Measurements from ENCODE around the gene ANKRD27.
"Not testable (repeated sequence)": the region's sequence is repeated elsewhere in the genome, so short reads cannot be mapped to it uniquely, and the experiment has no call there.

Gene ANKRD27

DNA sequence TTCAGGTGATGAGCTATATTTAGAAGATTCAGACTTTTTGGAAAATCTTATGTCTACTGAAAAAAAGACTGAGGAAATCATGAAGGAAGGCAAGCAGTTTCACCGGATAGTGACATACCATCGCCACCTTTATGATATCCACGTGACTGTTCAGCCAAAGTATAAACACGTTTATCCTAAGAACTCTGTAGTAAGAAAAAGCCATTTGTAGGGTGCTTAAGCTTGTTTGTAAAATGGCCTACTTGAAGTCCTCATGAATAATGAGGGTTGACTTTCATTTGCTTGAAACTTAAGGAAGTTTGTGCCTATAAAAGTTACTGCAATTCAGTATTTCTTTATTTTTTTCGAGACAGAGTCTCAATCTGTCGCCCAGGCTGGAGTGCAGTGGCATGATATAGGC is 36.8 kb upstream of the ANKRD27 start:
- no peak for DNase-seq (ENCODE audit: extremely low read depth, low read depth)
- TF ChIP-seq, protein P1, sequence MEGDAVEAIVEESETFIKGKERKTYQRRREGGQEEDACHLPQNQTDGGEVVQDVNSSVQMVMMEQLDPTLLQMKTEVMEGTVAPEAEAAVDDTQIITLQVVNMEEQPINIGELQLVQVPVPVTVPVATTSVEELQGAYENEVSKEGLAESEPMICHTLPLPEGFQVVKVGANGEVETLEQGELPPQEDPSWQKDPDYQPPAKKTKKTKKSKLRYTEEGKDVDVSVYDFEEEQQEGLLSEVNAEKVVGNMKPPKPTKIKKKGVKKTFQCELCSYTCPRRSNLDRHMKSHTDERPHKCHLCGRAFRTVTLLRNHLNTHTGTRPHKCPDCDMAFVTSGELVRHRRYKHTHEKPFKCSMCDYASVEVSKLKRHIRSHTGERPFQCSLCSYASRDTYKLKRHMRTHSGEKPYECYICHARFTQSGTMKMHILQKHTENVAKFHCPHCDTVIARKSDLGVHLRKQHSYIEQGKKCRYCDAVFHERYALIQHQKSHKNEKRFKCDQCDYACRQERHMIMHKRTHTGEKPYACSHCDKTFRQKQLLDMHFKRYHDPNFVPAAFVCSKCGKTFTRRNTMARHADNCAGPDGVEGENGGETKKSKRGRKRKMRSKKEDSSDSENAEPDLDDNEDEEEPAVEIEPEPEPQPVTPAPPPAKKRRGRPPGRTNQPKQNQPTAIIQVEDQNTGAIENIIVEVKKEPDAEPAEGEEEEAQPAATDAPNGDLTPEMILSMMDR (IDR thresholded peaks at IDR 0.05; ENCODE audit: low read depth, low read length) = no peak

- TF ChIP-seq, protein P1 (IDR thresholded peaks at IDR 0.05; ENCODE audit: low read depth, low read length) = no peak
- DNase-seq (ENCODE audit: extremely low read depth, low read depth) = no peak
Measured at GRCh38 chr19:32709032-32709431, 34.1 kb upstream of the ANKRD27 start.

GRCh38 chr19:32708457-32708856 is 33.5 kb upstream of the ANKRD27 start:
- no peak for DNase-seq (ENCODE audit: extremely low read depth, low read depth)
- TF ChIP-seq, protein P1 (IDR thresholded peaks at IDR 0.05; ENCODE audit: low read depth, low read length) = no peak

GRCh38 chr19:32704006-32704405 is 29.0 kb upstream of the ANKRD27 start:
- not testable (repeated sequence) for DNase-seq (ENCODE audit: extremely low read depth, low read depth)

DNA sequence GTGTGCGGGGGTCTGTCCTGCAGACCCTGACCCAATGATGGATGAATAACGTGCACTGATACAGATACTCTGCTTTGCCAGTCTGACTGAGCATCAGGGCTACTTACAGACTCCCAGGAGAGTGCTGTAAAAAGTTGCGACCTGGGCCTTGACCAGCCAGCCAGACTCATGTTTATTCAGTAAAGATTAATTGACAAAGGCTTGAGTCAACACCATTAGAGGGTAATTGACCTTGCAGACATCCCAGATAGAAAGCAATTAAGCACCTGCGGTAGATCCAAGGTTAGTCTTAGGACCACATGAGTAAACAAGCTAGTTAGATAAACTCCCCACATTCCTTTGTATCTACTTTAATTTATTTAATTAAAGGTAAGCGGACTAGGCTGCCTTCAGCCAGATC is 27.0 kb upstream of the ANKRD27 start:
- no peak for DNase-seq (ENCODE audit: extremely low read depth, low read depth)
- TF ChIP-seq, protein P1 (IDR thresholded peaks at IDR 0.05; ENCODE audit: low read depth, low read length) = no peak

DNA sequence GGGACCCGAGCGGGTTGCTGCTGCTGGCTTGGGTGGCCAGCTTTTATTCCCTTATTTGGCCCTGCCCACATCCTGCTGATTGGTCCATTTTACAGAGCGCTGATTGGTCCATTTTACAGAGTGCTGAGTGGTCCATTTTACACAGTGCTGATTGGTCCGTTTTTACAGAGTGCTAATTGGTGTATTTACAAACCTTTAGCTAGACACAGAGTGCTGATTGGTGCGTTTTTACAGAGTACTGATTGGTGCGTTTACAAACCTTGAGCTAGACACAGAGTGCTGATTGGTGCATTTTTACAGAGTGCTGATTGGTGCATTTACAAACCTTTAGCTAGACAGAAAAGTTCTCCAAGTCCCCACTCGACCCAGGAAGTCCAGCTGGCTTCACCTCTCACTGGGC is 25.1 kb upstream of the ANKRD27 start:
- DNase-seq (ENCODE audit: extremely low read depth, low read depth) = not testable (repeated sequence)

DNA sequence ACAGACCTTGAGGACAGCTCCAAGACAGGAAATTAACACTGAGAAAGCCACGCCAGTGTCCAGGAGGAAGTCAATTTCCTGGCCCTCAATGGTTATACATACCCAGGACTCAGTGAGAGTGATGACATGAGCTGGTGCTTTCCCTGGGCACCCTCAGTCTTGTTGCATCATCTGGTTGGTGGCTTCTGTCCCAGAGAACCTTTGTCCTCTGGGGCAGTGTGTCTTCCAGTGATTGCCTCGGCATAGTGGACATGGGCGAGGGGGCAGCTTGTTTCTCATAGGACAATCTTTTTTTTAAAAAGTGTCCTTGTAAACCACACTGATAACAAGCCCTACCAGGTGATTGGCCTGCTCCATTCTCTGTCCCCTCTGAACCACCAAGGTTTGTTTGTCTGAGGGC is 21.8 kb upstream of the ANKRD27 start:
- not testable (repeated sequence) for DNase-seq (ENCODE audit: extremely low read depth, low read depth)

GRCh38 chr19:32695506-32695905 is 20.5 kb upstream of the ANKRD27 start:
- not testable (repeated sequence) for DNase-seq (ENCODE audit: extremely low read depth, low read depth)

DNA sequence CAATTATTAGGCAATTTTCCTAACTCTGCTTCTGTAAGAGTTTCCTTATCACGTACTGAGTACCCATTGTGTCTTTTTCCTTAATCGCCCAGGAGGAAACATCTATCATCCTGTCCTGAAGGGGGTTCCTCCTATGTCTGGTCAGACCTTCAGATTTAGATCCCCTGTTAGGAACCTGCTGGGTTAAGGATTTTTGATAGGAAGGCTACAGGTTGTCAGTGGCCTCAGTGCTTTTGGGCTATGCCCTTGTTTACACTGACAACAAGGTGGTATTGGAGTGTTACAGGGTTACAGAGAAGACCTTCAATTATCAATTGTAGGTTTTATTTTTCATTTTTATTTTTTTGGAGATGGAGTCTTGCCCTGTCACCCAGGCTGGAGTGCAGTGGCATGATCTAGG is 19.9 kb upstream of the ANKRD27 start:
- not testable (repeated sequence) for DNase-seq (ENCODE audit: extremely low read depth, low read depth)

DNA sequence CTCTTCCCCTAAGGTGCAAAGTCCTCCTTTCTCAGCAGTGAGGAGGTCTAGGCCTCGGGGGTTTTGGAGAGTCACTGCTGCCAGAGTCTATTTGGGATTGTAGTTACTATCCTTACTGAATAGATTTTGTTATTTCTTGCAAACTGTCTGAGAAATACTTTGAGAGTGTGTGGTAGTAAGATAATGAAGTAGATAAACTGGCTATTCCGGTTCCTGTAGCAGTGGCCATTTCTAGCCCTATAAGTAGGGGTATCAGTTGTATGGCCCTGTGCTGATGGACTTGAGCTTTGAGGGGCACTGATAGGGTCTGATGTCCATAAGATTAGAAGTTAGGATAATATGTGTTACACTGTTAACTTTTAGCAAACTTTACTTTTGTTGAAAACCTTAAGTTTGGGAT is 19.3 kb upstream of the ANKRD27 start:
- DNase-seq (ENCODE audit: extremely low read depth, low read depth) = not testable (repeated sequence)

DNA sequence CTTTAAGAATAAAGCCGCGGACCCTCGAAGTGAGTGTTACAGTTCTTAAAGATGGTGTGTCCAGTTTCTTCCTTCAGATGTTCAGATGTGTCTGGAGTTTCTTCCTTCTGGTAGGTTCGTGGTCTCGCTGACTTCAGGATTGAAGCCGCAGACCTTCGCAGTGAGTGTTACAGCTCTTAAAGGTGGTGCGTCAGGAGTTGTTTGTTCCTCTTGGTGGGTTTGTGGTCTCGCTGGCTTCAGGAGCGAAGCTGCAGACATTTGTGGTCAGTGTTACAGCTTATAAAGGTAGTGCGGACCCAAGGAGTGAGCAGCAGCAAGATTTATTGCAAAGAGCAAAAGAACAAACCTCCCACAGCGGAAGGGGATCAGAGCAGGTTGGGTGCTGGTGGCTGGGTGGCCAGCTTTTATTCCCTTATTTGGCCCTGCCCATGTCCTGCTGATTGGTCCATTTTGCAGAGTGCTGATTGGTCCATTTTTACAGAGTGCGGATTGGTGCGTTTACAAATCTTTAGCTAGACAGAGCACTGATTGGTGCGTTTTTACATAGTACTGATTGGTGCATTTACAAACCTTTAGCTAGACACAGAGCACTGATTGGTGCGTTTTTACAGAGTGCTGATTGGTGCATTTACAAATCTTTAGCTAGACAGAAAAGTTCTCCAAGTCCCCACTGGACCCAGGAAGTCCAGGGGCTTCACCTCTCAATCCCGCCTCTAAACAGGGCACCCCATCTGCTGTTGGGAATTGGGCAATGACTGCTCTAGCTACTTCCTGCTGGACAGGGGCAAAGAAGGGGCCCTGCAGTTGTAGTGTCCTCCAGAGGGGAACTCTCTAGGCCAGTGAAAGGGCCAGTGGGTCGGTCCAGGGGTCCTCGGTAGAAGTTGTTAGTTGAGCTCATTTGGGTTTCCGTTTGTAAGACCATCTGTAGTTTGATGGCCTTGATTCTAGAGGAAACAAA is 18.4 kb upstream of the ANKRD27 start:
- not testable (repeated sequence) for DNase-seq (ENCODE audit: extremely low read depth, low read depth)
